Right atrium auricular region (tissue), 2 donors: Measurements from ENCODE around the gene SRP14. TPM values are rescaled to one million over a fixed set of nuclear protein-coding genes. Genes with fewer than 3 reads are reported as not detected.

Source experiments
- DNase-seq: peaks from one replicate; pipeline ENCODE4 v3.0.0-alpha.2; 2019; ENCODE audit warnings: low spot score
- H3K27ac ChIP-seq, 2 donors: fragments of 200-600 bp; sonication (generic); 1 replicate in 1 of 2; 2 replicates in 1 of 2; pipeline ENCODE4 v1.5.1; 2016 to 2019
- H3K27me3 ChIP-seq, 2 donors: fragments of 200-600 bp; sonication (generic); one replicate each; pipeline versions ENCODE4 v1.5.1 to v1.6.0; 2017 to 2019
- H3K36me3 ChIP-seq: fragments of 200-600 bp; sonication (generic); one replicate; pipeline ENCODE4 v1.5.1; 2016
- H3K4me1 ChIP-seq, 2 donors: fragments of 200-600 bp; sonication (generic); one replicate each; pipeline versions ENCODE4 v1.5.1 to v1.6.0; 2017 to 2019
- H3K4me3 ChIP-seq, 2 donors: fragments of 200-600 bp; sonication (generic); 1 replicate in 1 of 2; 2 replicates in 1 of 2; pipeline ENCODE4 v1.5.1; 2017 to 2019; ENCODE audit warnings: mild to moderate bottlenecking in 1 of 2, moderate library complexity in 1 of 2
- H3K9me3 ChIP-seq, 2 donors: fragments of 200-600 bp; sonication (generic); one replicate each; pipeline ENCODE4 v1.5.1; 2019
- total RNA-seq, 2 donors: library from RNA; depleted of rRNA; stranded (reverse); fragments of >200 nt; gene quantifications; one replicate each; pipeline ENCODE4 v1.1.0, GENCODE V29; 2016
- TF ChIP-seq, protein P1 (sequence below), 2 donors: fragments of 200-600 bp; sonication (generic); IDR thresholded peaks; one replicate each; pipeline ENCODE4 v1.5.1; 2019; ENCODE audit warnings: antibody characterized with exemption in 2 of 2

SRP14 gene
- total RNA-seq, 2 donors from 2014 or later: 255 to 283 TPM

DNA sequence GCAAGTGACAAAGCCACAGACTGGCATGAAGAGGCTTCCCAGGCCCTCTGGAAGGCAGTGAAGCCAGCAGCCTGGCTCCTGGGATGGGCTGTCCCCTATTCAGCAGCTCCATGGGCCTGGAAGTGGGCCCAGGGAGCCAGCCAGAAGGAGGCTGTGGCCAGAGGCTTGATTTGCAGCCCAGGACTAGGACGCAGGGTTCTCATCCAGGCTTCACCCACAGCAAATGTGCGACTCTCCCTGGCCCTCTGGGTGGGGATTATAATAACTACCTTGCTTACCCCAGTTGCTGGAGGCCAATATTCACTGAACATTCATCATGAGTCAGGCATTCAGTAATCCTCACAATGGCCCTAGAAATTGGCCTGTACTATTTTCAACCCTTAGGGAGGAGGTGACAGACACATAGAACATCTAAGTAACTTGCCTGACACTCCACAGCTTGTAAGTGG lies 24.6 kb upstream of the SRP14 start:
- Histone ChIP-seq H3K4me3 (no peak overlapping the region), H3K9me3 (no peaks in the 10 kb centered on the region), H3K27me3 (no peaks in the 10 kb centered on the region), H3K36me3 (no peaks in the 10 kb centered on the region), H3K4me1 (peaks cover 0 to 17% of the 10 kb centered on the region in 2 donors), H3K27ac (peak overlapping the region in 1 of 2 donors; percentile 22)
- TF ChIP-seq, protein P1, sequence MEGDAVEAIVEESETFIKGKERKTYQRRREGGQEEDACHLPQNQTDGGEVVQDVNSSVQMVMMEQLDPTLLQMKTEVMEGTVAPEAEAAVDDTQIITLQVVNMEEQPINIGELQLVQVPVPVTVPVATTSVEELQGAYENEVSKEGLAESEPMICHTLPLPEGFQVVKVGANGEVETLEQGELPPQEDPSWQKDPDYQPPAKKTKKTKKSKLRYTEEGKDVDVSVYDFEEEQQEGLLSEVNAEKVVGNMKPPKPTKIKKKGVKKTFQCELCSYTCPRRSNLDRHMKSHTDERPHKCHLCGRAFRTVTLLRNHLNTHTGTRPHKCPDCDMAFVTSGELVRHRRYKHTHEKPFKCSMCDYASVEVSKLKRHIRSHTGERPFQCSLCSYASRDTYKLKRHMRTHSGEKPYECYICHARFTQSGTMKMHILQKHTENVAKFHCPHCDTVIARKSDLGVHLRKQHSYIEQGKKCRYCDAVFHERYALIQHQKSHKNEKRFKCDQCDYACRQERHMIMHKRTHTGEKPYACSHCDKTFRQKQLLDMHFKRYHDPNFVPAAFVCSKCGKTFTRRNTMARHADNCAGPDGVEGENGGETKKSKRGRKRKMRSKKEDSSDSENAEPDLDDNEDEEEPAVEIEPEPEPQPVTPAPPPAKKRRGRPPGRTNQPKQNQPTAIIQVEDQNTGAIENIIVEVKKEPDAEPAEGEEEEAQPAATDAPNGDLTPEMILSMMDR (IDR thresholded peaks at IDR 0.05): no peak
- no peak for DNase-seq

DNA sequence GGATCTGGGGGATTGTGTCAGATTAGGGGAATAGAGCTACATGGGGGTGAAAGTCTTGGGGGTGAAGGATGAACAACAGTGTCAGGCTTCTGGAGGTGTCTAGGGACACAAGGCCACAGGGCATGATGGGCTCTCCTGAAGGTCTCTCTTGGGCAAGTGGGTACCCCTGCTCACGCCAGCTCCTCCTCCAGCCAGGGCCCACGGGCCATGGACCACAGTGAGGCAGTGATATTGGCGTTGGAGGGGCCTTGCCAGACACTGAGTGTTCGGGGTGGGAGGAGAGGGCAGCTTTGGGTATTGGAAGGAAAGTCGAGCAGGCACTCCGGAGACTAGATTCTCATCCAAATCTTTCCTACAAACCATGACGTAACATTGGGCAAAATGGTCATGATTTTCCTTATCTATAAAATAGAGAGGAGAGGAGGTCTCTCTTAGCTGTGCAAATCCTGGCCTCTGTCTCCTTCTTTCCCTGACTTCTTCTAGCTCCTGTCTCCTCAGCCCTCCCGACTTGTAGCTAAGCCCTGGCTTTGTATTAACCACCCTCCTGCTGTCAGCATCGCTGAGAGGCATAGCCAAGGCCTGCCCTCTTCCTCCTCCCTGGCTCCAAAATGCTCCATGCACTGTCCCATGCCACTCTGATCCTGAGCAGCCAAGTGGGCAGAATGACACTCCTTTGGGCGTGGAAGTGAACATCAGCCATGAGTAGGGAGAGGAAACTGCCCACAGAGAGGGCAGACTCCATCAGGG lies 24.0 kb upstream of the SRP14 start:
- H3K9me3 ChIP-seq: no peaks in the 10 kb centered on the region
- H3K27me3 ChIP-seq: no peaks in the 10 kb centered on the region
- H3K36me3 ChIP-seq: no peaks in the 10 kb centered on the region
- peak overlapping the region in 1 of 2 donors; percentile 22 for H3K27ac ChIP-seq
- peaks cover 0 to 11% of the 10 kb centered on the region in 2 donors for H3K4me1 ChIP-seq
- no peak for DNase-seq
- H3K4me3 ChIP-seq: no peak overlapping the region
- TF ChIP-seq, protein P1 (IDR thresholded peaks at IDR 0.05): no peak

DNA sequence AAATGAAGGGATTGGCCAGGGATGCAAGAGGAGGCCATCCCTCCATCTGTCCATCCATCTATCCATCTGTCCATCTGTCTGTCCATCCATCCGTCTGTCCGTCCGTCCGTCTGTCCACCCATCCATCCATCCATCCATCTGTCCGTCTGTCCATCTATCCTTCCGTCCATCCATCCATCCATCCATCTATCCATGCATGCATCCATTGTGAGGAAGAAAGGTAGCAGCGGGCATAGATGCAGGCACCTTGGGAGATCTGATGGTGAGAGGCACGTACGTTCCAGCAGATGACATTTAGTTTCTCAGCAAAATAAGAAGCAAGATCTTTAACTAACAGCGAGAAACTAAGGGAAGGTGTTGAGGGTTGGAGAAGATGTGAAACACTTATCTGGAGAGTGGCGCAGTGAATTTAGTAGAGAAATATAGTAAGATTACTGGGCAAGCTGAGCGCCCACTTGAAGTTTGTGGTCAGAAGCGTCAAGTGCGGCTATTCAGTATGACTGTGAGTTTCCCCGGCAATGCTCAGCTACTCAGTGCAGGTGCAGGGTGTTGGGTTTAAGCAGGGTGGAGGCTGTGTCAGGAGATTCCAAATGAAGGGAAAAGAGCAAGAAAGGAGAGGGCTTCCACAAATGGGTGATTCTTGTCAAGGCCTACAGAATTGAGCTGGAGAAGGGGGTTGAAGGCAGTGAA lies 22.4 kb upstream of the SRP14 start:
- H3K9me3 ChIP-seq: no peaks in the 10 kb centered on the region
- TF ChIP-seq, protein P1 (IDR thresholded peaks at IDR 0.05): no peak
- peaks cover 0 to 12% of the 10 kb centered on the region in 2 donors for H3K4me1 ChIP-seq
- DNase-seq: no peak
- H3K27me3 ChIP-seq: no peaks in the 10 kb centered on the region
- no peak overlapping the region for H3K27ac ChIP-seq
- no peak overlapping the region for H3K4me3 ChIP-seq
- H3K36me3 ChIP-seq: no peaks in the 10 kb centered on the region

DNA sequence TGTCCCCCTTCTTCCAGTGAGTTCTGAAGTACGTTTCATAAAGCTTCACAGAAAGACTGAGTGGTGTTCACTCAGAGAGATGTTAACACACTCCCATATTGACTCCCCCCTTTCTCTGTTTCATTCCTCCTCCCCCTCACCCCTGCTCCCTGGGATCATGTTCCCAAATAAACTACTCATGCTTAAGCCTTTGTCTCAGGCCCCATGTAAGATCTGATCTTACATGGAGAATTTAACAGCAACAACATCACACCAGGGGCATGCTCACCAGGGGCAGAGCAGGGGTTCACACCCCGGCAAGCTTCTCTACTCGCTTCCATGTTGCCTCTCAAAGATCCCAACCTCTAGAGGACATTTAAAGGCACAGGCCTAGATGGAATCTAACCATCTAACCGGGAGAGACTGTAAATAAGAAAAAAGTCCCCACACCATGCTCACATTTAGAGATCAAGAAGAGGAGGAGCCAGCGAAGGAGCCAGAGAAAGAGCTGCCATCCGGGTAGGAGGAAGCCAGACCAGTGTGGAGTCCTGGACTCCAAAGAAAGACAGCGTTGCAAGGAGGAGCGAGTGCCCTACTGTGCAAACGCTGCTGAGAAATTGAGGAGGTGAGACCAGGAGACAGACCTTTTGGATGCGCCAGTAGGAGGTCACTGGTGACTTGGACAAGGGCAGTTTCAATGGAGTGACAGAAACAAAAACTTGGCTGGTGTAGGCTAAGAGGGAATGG lies 21.4 kb upstream of the SRP14 start:
- no peak for DNase-seq
- Histone ChIP-seq H3K4me1 (peaks cover 0 to 22% of the 10 kb centered on the region in 2 donors), H3K4me3 (no peak overlapping the region), H3K36me3 (no peaks in the 10 kb centered on the region), H3K9me3 (no peaks in the 10 kb centered on the region), H3K27ac (no peak overlapping the region), H3K27me3 (no peaks in the 10 kb centered on the region)
- TF ChIP-seq, protein P1 (IDR thresholded peaks at IDR 0.05): no peak

DNA sequence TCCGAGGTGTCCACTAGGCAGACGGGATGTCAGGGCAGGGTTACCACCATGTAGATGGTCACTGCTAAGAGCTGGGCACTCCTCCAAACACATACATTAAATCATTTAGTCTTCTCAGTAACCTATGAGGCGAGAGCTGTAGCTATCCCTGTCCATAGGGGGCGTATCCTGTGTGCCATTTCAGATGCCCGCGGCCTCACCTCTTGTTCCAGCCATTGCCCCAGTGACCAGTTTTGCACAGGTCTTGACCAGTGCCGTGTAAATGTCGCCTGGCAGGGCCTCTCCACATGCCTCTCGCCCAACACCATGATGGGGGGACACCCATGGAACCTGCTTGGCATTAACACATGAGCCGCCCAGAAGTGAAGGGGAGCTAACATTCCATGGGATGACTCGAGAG lies 20.8 kb upstream of the SRP14 start:
- Histone ChIP-seq H3K9me3 (no peaks in the 10 kb centered on the region), H3K4me1 (peaks cover 0 to 28% of the 10 kb centered on the region in 2 donors), H3K27ac (no peak overlapping the region), H3K36me3 (no peaks in the 10 kb centered on the region), H3K27me3 (no peaks in the 10 kb centered on the region), H3K4me3 (no peak overlapping the region)
- TF ChIP-seq, protein P1 (IDR thresholded peaks at IDR 0.05): no peak
- no peak for DNase-seq
